B cell (primary cell): ENCODE results near the gene RNU6-7.

Experiments
- EZH2 ChIP-seq: IDR thresholded peaks from 2 replicates; pipeline ENCODE4 v1.6.1; 2012; ENCODE audit warnings: borderline replicate concordance, low read depth, mild to moderate bottlenecking, moderate library complexity, low read length; ENCODE audit not compliant: insufficient read depth, poor library complexity, severe bottlenecking
- TF ChIP-seq, protein P1 (sequence below): fragments of 200-600 bp; IDR thresholded peaks from one replicate; pipeline ENCODE4 v1.8.0; 2022; ENCODE audit warnings: antibody characterized with exemption, mild to moderate bottlenecking

DNA sequence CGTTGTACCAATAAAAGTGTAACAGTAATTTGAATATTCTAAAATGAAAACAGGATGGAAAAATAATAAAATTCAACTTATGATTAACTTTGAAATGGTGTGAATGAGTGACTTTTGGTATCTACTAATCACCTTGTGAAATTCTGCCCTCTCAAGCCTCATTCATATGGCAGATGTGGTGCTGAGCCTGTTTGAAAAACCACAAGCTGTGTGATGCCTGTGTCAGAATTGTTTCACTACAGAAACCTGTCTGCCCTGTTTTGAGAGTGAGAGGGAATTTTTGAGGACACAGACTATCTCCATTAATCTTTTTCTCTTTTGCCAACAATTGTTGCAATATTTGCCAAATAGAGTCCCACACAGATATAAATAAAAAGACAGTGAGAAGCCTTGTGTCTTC is 3.9 kb upstream of the RNU6-7 start:
- TF ChIP-seq, protein P1, sequence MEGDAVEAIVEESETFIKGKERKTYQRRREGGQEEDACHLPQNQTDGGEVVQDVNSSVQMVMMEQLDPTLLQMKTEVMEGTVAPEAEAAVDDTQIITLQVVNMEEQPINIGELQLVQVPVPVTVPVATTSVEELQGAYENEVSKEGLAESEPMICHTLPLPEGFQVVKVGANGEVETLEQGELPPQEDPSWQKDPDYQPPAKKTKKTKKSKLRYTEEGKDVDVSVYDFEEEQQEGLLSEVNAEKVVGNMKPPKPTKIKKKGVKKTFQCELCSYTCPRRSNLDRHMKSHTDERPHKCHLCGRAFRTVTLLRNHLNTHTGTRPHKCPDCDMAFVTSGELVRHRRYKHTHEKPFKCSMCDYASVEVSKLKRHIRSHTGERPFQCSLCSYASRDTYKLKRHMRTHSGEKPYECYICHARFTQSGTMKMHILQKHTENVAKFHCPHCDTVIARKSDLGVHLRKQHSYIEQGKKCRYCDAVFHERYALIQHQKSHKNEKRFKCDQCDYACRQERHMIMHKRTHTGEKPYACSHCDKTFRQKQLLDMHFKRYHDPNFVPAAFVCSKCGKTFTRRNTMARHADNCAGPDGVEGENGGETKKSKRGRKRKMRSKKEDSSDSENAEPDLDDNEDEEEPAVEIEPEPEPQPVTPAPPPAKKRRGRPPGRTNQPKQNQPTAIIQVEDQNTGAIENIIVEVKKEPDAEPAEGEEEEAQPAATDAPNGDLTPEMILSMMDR = no peak
- TF ChIP-seq EZH2 = no peak
